Neuronal stem cell (in vitro differentiated cells): ENCODE results near the gene SHROOM3.

Experiments
- DNase-seq: peaks from one replicate; pipeline ENCODE4 v3.0.0-alpha.2; 2013; ENCODE audit warnings: low spot score
- H2AFZ ChIP-seq: one replicate; pipeline ENCODE4 v1.6.1; 2013; ENCODE audit warnings: mild to moderate bottlenecking, low read length, inconsistent platforms
- H2AK5ac ChIP-seq: 2 replicates; pipeline ENCODE4 v1.6.1; 2013; ENCODE audit warnings: low read depth, mild to moderate bottlenecking, inconsistent platforms, low read length, moderate library complexity, mixed read lengths
- H2BK120ac ChIP-seq: 2 replicates; pipeline ENCODE4 v1.6.1; 2013; ENCODE audit warnings: low read depth, mild to moderate bottlenecking, inconsistent platforms, low read length, moderate library complexity, mixed read lengths
- H2BK12ac ChIP-seq: one replicate; pipeline ENCODE4 v1.6.1; 2013; ENCODE audit warnings: low read length, inconsistent platforms
- H2BK15ac ChIP-seq: 2 replicates; pipeline ENCODE4 v1.6.1; 2013; ENCODE audit warnings: mild to moderate bottlenecking, low read length, inconsistent platforms, mixed read lengths
- H2BK5ac ChIP-seq: one replicate; pipeline ENCODE4 v1.6.1; 2013; ENCODE audit warnings: inconsistent platforms, mild to moderate bottlenecking, low read length, moderate library complexity
- H3K14ac ChIP-seq: one replicate; pipeline ENCODE4 v1.6.1; 2013; ENCODE audit warnings: low read length, inconsistent platforms
- H3K18ac ChIP-seq: 2 replicates; pipeline ENCODE4 v1.6.1; 2013; ENCODE audit warnings: low read length, inconsistent platforms
- H3K23ac ChIP-seq: 2 replicates; pipeline ENCODE4 v1.6.1; 2013; ENCODE audit warnings: low read depth, mild to moderate bottlenecking, mixed read lengths, low read length, inconsistent platforms; ENCODE audit not compliant: poor library complexity
- H3K27ac ChIP-seq: replicated peaks from 3 replicates; pipeline ENCODE4 v1.5.1; 2013; ENCODE audit warnings: low read length, inconsistent platforms
- H3K27me3 ChIP-seq, 3 experiments: 2 replicates each; pipeline ENCODE4 v1.6.1; 2013; ENCODE audit warnings: low read length in 3 of 3, mild to moderate bottlenecking in 2 of 3, inconsistent platforms in 1 of 3, low read depth in 1 of 3, mixed read lengths in 1 of 3, moderate library complexity in 1 of 3; ENCODE audit not compliant: control insufficient read depth in 3 of 3, insufficient read depth in 3 of 3
- H3K36me3 ChIP-seq, 2 donors: replicated peaks in 1 of 2; 2 replicates each; pipeline ENCODE4 v1.6.1; 2013; ENCODE audit warnings: low read length in 2 of 2; ENCODE audit not compliant: control insufficient read depth in 2 of 2, insufficient read depth in 2 of 2
- H3K4ac ChIP-seq: 2 replicates; pipeline ENCODE4 v1.6.1; 2013; ENCODE audit warnings: inconsistent platforms, mild to moderate bottlenecking, low read length, moderate library complexity
- H3K4me1 ChIP-seq, 2 donors: 1 replicate in 1 of 2; 2 replicates in 1 of 2; pipeline ENCODE4 v1.6.1; 2013; ENCODE audit warnings: low read length in 2 of 2, low read depth in 1 of 2; ENCODE audit not compliant: control insufficient read depth in 2 of 2, insufficient read depth in 1 of 2
- H3K4me2 ChIP-seq: one replicate; pipeline ENCODE4 v1.6.1; 2013; ENCODE audit warnings: mild to moderate bottlenecking, low read length, inconsistent platforms; ENCODE audit not compliant: insufficient read depth, poor library complexity, severe bottlenecking
- H3K4me3 ChIP-seq, 2 donors: 2 replicates each; pipeline ENCODE4 v1.5.1; 2013; ENCODE audit warnings: low read length in 2 of 2, mild to moderate bottlenecking in 2 of 2, inconsistent platforms in 1 of 2, moderate library complexity in 1 of 2
- H3K79me1 ChIP-seq: one replicate; pipeline ENCODE4 v1.6.1; 2013; ENCODE audit warnings: low read depth, mild to moderate bottlenecking, inconsistent platforms, low read length, moderate library complexity
- H3K9ac ChIP-seq: one replicate; pipeline ENCODE4 v1.6.1; 2013; ENCODE audit warnings: mild to moderate bottlenecking, low read depth, low read length, inconsistent platforms; ENCODE audit not compliant: poor library complexity
- H3K9me3 ChIP-seq, 2 donors: replicated peaks in 1 of 2; 2 replicates each; pipeline versions ENCODE3 to v1.6.1; 2013; ENCODE audit warnings: low read length in 2 of 2, mild to moderate bottlenecking in 2 of 2, inconsistent platforms in 1 of 2, low read depth in 1 of 2, mixed read lengths in 1 of 2, moderate library complexity in 1 of 2; ENCODE audit not compliant: control insufficient read depth in 2 of 2, insufficient read depth in 1 of 2
- H4K8ac ChIP-seq: one replicate; pipeline ENCODE4 v1.6.1; 2013; ENCODE audit warnings: low read depth, mild to moderate bottlenecking, inconsistent platforms, low read length, moderate library complexity
- H4K91ac ChIP-seq: one replicate; pipeline ENCODE4 v1.6.1; 2013; ENCODE audit warnings: low read length, low read depth, mild to moderate bottlenecking, inconsistent platforms; ENCODE audit not compliant: poor library complexity
- WGBS, 2 donors: extraction: QIAGEN DNeasy Blood & Tissue Kit; methylation state at CpG; one replicate each; pipeline ENCODE4 v1.1.7; 2013; ENCODE audit warnings: missing lambda C conversion rate in 2 of 2, mixed read lengths in 1 of 2; ENCODE audit not compliant: insufficient read length in 2 of 2, insufficient replicate concordance in 1 of 2; ENCODE audit errors: extremely low coverage in 2 of 2; 5-methylcytosine and 5-hydroxymethylcytosine counted together

Gene SHROOM3

DNA sequence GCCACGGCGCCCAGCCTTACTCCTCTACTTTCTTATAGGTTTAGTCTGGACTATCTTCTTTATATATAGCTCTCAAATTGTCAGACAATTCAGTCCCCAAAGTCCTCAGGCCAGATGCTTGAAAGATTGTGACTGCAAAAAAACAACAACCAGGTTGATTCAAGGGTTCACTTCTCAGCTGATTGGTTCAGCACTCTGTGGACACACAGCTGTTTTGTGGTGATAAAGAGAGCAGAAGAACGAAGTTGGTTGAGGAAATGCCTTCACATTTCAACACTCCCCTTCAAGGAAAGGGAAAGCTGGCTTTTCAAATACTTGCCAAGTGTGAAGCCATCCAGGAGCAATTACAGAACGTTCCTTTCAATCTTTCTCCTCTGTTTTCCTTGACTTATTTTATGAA, 166.8 kb downstream of the SHROOM3 start:
- Histone ChIP-seq H3K9ac (no peak overlapping the region), H2BK15ac (no peak overlapping the region), H3K23ac (no peak overlapping the region), H3K36me3 (peaks cover 0 to 12% of the 10 kb centered on the region in 2 donors), H2AFZ (no peak overlapping the region), H4K8ac (no peak overlapping the region), H3K79me1 (peaks cover 1% of the 10 kb centered on the region), H3K27ac (no peak overlapping the region), H2AK5ac (no peak overlapping the region), H3K9me3 (no peaks in the 10 kb centered on the region), H2BK5ac (no peak overlapping the region), H4K91ac (no peak overlapping the region), H2BK12ac (no peak overlapping the region), H3K4me1 (peaks cover 2 to 14% of the 10 kb centered on the region in 2 donors), H3K27me3 (no peaks in the 10 kb centered on the region), H3K14ac (no peak overlapping the region), H3K4ac (no peak overlapping the region), H2BK120ac (no peak overlapping the region), H3K4me3 (no peak overlapping the region), H3K4me2 (no peak overlapping the region), H3K18ac (no peak overlapping the region)
- DNase-seq: no peak
- no CpG with 5 or more reads among the region's 4 CpGs for WGBS, 2 donors

DNA sequence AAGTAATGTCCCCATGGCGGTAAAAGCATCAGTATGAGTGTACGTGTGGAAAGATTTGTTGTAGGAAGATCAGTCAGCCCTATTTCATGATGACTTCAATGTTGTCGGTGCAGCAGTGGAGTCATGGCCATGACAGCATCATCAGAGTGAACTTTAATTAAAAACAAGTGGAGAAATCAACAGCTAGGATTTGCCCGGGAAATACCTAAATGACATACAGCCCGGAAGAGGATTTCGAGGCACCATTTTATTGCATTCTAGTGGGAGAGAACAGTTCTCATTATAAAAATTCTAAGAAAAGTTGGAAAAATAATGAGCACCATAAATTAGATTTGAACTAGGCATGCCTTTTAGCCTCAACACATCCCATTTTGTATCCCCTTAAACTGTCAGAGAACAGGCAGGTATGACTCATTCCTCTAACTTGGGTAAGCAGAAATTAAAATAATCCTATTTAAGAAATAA, 170.1 kb downstream of the SHROOM3 start:
- Histone ChIP-seq H3K9ac (no peak overlapping the region), H2BK12ac (no peak overlapping the region), H3K23ac (no peak overlapping the region), H2BK120ac (no peak overlapping the region), H2AFZ (no peak overlapping the region), H4K91ac (no peak overlapping the region), H3K36me3 (peaks cover 0 to 18% of the 10 kb centered on the region in 2 donors), H3K79me1 (peaks cover 1% of the 10 kb centered on the region), H3K14ac (no peak overlapping the region), H2BK15ac (no peak overlapping the region), H2BK5ac (no peak overlapping the region), H3K4me3 (no peak overlapping the region), H3K4ac (no peak overlapping the region), H2AK5ac (no peak overlapping the region), H4K8ac (no peak overlapping the region), H3K4me1 (peaks cover 12 to 17% of the 10 kb centered on the region in 2 donors), H3K4me2 (no peak overlapping the region), H3K18ac (no peak overlapping the region), H3K9me3 (no peaks in the 10 kb centered on the region), H3K27me3 (no peaks in the 10 kb centered on the region), H3K27ac (no peak overlapping the region)
- no CpG with 5 or more reads among the region's 6 CpGs for WGBS, 2 donors
- no peak for DNase-seq

DNA sequence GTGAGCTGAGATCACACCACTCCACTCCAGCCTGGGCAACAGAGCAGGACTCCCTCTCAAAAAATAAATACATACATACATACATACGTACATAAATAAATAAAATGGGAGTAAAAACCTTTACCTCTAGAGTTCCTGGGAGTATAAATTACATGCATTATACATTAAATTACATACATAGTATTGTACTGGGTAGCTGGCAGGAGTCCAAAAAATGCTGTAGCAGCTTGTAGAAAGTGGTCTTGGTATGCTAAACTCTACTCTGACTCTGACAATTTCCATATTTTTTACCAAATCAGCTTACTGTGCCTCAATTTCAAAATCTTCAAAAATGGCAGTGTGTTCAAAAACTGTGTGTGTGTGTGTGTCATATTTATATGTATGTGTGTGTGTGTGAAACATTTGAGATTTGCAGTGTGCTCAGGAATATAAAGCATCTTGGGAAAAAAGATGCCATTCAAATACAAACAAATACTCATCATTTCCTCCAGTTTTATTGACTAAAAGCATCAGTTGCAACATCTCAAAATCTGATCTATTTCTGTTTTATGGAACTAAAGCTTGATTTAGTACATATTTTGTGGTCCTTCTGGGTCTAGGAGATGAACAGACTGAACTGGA, 171.7 kb downstream of the SHROOM3 start:
- Histone ChIP-seq H2BK120ac (no peak overlapping the region), H3K27ac (peak overlapping the region; percentile 41), H3K18ac (no peak overlapping the region), H3K27me3 (no peaks in the 10 kb centered on the region), H2AFZ (no peak overlapping the region), H2BK5ac (no peak overlapping the region), H3K79me1 (peaks cover 1% of the 10 kb centered on the region), H4K8ac (no peak overlapping the region), H3K4me2 (no peak overlapping the region), H3K36me3 (peaks cover 0 to 27% of the 10 kb centered on the region in 2 donors), H3K23ac (no peak overlapping the region), H2BK12ac (no peak overlapping the region), H3K4ac (no peak overlapping the region), H3K4me3 (no peak overlapping the region), H2AK5ac (no peak overlapping the region), H2BK15ac (no peak overlapping the region), H4K91ac (no peak overlapping the region), H3K14ac (no peak overlapping the region), H3K4me1 (peaks cover 18 to 21% of the 10 kb centered on the region in 2 donors), H3K9me3 (no peaks in the 10 kb centered on the region), H3K9ac (no peak overlapping the region)
- DNase-seq: no peak
- WGBS, 2 donors: no CpG with 5 or more reads among the region's 1 CpG

DNA sequence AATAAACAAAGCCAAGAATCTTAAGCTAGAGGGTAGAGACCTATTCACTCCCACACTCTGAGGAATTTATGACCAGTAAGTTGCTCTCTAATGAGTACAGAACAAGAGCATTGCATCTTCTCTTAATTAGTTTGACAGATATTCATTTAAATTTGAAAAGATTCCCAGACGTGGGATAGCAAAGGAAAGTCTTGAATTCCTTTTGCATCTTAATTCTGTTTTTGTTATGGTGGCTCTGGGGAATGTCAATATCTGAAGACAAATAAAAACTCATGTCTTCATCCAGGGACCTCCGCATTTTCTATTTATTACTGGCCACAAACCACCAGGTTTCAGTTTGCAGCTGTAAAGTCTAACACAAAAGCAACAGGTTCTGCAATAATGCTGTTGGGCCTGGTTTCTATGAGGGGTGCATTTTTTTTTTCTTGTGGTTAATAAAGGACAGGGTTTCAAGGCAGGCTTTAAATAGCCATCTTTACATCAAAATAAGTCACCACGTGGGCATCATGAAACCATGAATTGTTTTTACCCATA, 172.3 kb downstream of the SHROOM3 start:
- no peak overlapping the region for H2AK5ac ChIP-seq
- H3K23ac ChIP-seq: no peak overlapping the region
- H3K27me3 ChIP-seq: no peaks in the 10 kb centered on the region
- WGBS, 2 donors: no CpG with 5 or more reads among the region's 3 CpGs
- H4K91ac ChIP-seq: no peak overlapping the region
- no peak overlapping the region for H2BK5ac ChIP-seq
- H3K79me1 ChIP-seq: peaks cover 1% of the 10 kb centered on the region
- no peak overlapping the region for H2BK15ac ChIP-seq
- no peak overlapping the region for H3K14ac ChIP-seq
- H3K4me1 ChIP-seq: peaks cover 18 to 21% of the 10 kb centered on the region in 2 donors
- H4K8ac ChIP-seq: no peak overlapping the region
- no peak overlapping the region for H3K9ac ChIP-seq
- peaks cover 0 to 26% of the 10 kb centered on the region in 2 donors for H3K36me3 ChIP-seq
- no peak overlapping the region for H3K4me2 ChIP-seq
- H3K9me3 ChIP-seq: no peaks in the 10 kb centered on the region
- no peak overlapping the region for H2AFZ ChIP-seq
- H2BK120ac ChIP-seq: no peak overlapping the region
- H2BK12ac ChIP-seq: no peak overlapping the region
- DNase-seq: peak; percentile 42
- H3K18ac ChIP-seq: no peak overlapping the region
- peak overlapping the region; percentile 65 for H3K27ac ChIP-seq
- no peak overlapping the region for H3K4me3 ChIP-seq
- no peak overlapping the region for H3K4ac ChIP-seq
